ENCODE data around the gene NRG2.

The NRG2 gene

DNA sequence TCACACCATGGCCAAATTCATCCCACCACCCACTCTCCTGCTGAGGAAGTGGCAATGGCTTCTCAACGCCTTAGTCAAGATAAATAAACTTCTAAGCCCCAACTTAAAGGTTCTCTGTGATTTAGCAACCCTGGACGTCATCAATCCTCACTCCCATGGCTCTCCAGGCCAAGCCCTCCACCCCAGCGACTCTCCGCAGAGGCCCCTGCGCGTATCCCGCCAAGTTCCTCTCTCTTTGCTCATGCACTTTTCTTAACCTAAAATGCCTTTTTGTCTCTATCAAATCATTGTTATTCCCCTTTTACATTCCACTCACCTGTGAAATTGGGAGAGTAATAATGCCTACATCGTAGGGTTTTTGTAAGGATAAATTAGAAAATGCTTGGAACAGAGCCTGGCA is 88.6 kb downstream of the NRG2 start:
- no peaks in the 10 kb centered on the region for H3K36me3 ChIP-seq (ENCODE audit: control insufficient read depth, low read length)
- H3K4me3 ChIP-seq (ENCODE audit: low read length) = no peak overlapping the region
- H3K4me1 ChIP-seq (ENCODE audit: control insufficient read depth, low read length) = no peaks in the 10 kb centered on the region
- no peak for TF ChIP-seq CTCF (IDR thresholded peaks at IDR 0.05; ENCODE audit: low read depth, low read length, poor library complexity, severe bottlenecking)
- no peak for TF ChIP-seq EZH2phosphoT487 (IDR thresholded peaks at IDR 0.05; ENCODE audit: borderline replicate concordance, low read length)
- no peaks in the 10 kb centered on the region for H3K9me2 ChIP-seq (replicated peaks; ENCODE audit: control insufficient read depth, low read length)
- no peaks in the 10 kb centered on the region for H3K9me3 ChIP-seq (ENCODE audit: control insufficient read depth, insufficient read depth, low read length)
- no peaks in the 10 kb centered on the region for H3K79me2 ChIP-seq (ENCODE audit: control insufficient read depth, low read length)
- H3F3A ChIP-seq (ENCODE audit: control insufficient read depth, insufficient read depth) = no peaks in the 10 kb centered on the region
- H4K20me1 ChIP-seq (ENCODE audit: control insufficient read depth, insufficient read depth, low read depth, low read length) = no peaks in the 10 kb centered on the region
- H3K4me2 ChIP-seq (ENCODE audit: low read length) = no peak overlapping the region
- no peak overlapping the region for H3K27ac ChIP-seq (ENCODE audit: low read depth, low read length)
- peaks cover 15% of the 10 kb centered on the region; the same call in 1 of the 2 replicates for H3K27me3 ChIP-seq (ENCODE audit: control insufficient read depth, low read length)

DNA sequence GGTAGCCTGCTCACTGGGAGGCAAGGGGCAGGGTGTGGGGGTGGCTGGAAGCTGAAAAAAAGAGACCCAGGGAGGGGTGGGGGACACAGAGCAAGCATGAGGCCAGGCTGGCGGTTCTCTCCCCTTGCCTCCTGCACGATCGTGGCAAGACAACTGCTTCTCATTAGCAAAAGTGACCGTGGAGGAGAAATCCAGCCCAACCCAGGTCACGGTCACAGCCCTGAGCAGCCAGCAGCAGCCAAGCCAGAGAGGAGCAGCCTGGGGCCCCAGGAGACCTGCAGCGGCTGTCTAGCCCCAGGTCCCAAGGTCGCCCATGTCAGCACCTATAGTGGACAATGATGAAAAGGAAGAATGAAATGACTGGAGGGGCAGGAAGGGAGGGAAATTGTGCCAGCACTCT is 89.1 kb downstream of the NRG2 start:
- Histone ChIP-seq H3K4me3 (ENCODE audit: low read length) (no peak overlapping the region), H3K36me3 (ENCODE audit: control insufficient read depth, low read length) (no peaks in the 10 kb centered on the region), H3K79me2 (ENCODE audit: control insufficient read depth, low read length) (no peaks in the 10 kb centered on the region), H3K9me2 (replicated peaks; ENCODE audit: control insufficient read depth, low read length) (no peaks in the 10 kb centered on the region), H3F3A (ENCODE audit: control insufficient read depth, insufficient read depth) (no peaks in the 10 kb centered on the region), H3K27ac (ENCODE audit: low read depth, low read length) (no peak overlapping the region), H4K20me1 (ENCODE audit: control insufficient read depth, insufficient read depth, low read depth, low read length) (no peaks in the 10 kb centered on the region), H3K9me3 (ENCODE audit: control insufficient read depth, insufficient read depth, low read length) (no peaks in the 10 kb centered on the region), H3K27me3 (ENCODE audit: control insufficient read depth, low read length) (peaks cover 15% of the 10 kb centered on the region; the same call in 1 of the 2 replicates), H3K4me1 (ENCODE audit: control insufficient read depth, low read length) (no peaks in the 10 kb centered on the region), H3K4me2 (ENCODE audit: low read length) (no peak overlapping the region)
- TF ChIP-seq EZH2phosphoT487 (IDR thresholded peaks at IDR 0.05; ENCODE audit: borderline replicate concordance, low read length) = no peak
- no peak for TF ChIP-seq CTCF (IDR thresholded peaks at IDR 0.05; ENCODE audit: low read depth, low read length, poor library complexity, severe bottlenecking)

- H3K36me3 ChIP-seq (ENCODE audit: control insufficient read depth, low read length) = no peaks in the 10 kb centered on the region
Measured at GRCh38 chr5:139952574-139952973, 90.5 kb downstream of the NRG2 start.

More at GRCh38 chr5:139952574-139952973, 90.5 kb downstream of the NRG2 start:
- H3K4me2 ChIP-seq (ENCODE audit: low read length) = no peak overlapping the region
- H3K27ac ChIP-seq (ENCODE audit: low read depth, low read length) = no peak overlapping the region
- no peaks in the 10 kb centered on the region for H3K9me2 ChIP-seq (replicated peaks; ENCODE audit: control insufficient read depth, low read length)
- TF ChIP-seq EZH2phosphoT487 (IDR thresholded peaks at IDR 0.05; ENCODE audit: borderline replicate concordance, low read length) (no peak), CTCF (IDR thresholded peaks at IDR 0.05; ENCODE audit: low read depth, low read length, poor library complexity, severe bottlenecking) (no peak)
- no peaks in the 10 kb centered on the region for H4K20me1 ChIP-seq (ENCODE audit: control insufficient read depth, insufficient read depth, low read depth, low read length)
- H3K4me3 ChIP-seq (ENCODE audit: low read length) = no peak overlapping the region
- no peaks in the 10 kb centered on the region for H3K4me1 ChIP-seq (ENCODE audit: control insufficient read depth, low read length)
- no peaks in the 10 kb centered on the region for H3K9me3 ChIP-seq (ENCODE audit: control insufficient read depth, insufficient read depth, low read length)
- H3K27me3 ChIP-seq (ENCODE audit: control insufficient read depth, low read length) = peaks cover 15% of the 10 kb centered on the region; the same call in 1 of the 2 replicates
- no peaks in the 10 kb centered on the region for H3K79me2 ChIP-seq (ENCODE audit: control insufficient read depth, low read length)
- no peaks in the 10 kb centered on the region for H3F3A ChIP-seq (ENCODE audit: control insufficient read depth, insufficient read depth)
